ENCODE results near the gene LMO1.

Gene LMO1

DNA sequence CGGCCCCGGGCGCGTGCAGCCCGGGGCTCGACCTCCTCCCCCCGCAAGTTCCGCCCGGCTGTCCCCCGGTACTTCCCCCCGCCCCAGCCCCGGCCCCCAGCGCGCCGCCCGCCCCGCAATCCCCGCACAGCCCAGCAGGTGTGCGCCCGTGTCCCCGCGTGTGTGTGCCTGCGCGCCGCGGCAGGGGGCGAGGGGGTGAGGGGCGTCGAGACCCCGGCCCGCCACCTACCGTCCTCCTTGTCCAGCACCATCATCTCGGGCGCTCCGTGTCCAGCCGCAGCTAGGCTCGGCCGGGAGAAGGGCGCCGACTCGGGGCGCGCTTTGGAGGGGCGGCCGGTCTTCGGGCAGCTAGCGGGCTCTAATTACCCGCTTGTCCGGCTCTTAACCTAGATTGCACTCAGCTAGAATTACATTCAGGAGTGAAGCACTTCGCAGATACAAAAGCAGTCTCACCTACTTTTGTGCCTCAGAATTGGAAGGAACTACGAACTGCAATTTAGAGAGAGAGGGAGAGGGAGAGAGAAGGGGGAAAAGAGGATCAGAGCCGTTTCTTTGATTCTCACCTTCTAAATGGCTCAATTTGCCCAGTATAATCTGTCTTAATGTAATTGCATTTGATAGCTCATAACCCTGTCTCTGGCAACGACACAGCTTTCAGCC, 439 bp downstream of the LMO1 start:
- DNase-seq: no peak

DNA sequence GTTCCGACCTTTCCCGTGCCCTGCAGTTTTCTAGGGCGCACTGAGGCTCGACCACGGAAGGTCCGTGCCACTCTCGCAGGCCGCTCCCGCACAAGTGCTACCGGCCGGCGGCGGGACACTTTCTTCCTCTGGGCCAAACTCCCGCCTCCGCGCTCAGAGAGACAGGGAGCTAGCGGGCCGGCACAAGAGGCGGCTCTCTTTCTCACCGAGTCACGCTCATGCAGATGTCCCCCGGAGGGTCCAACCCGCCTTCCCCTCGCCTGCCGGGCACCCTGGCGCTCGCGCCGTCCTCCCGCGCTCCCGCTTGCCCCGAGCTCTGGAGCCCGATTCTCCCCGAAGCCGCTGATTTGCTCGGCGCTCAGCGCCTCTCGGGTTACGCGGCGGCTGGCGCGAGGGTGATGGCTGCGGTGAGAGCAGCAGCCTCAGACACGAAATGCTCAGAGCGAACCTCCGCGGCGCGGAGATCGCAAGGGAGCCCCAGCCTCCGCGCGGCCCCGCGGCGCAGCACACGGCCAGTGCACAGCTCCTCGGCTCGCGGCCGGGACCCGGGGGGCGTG, 1.0 kb downstream of the LMO1 start:
- no peak for DNase-seq

DNA sequence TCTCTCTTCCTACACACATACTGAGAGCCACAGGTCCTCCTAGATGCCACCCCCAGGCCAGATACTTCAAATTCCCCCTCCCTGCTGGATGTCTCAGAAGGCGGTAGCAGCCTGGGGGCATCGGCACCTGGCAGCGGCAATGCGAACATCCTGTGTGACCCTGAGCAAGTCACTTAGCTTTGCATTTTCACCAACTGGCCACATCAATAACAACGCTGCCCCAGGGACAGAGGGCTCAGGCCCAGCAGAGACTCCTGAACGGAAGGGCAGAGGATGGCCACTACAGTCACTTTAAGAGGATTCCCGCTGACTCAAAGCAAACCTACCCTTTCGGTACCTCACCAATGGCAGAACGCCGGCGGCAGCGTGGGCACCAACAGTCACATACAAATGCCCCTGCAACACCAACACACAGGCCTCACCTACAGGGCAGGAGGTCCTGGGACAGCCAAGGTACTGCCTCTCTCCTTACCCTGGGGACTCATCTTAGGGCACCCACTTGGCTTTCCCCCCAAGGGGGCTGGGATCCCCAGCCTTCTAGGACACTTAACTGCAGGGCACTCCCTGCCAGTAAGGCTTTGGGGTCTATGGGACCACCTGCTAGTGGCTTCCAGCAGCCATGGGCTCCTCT, 1.6 kb downstream of the LMO1 start:
- DNase-seq: no peak

DNA sequence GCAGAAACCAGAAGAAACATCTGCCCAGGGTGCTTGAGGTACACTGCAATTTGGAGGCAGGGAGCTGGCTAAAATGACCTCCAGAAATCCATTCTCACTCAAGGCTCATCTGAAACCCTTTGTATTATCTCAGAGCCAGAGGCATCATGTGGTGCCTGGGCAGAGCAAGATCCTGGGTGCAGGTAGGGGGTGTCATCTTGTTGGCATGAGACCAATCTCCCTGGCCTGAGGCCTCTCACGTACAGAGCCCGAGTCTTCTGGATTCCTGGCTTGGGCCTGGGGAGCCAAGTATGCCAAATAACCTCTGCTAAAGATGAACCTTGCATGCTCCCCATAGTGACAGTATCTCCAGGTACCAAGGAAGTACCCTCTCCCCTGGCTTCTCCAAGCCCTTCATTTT, 2.4 kb downstream of the LMO1 start:
- DNase-seq: no peak

GRCh38 chr11:8260202-8260966, 3.3 kb downstream of the LMO1 start:
- no peak for DNase-seq

DNA sequence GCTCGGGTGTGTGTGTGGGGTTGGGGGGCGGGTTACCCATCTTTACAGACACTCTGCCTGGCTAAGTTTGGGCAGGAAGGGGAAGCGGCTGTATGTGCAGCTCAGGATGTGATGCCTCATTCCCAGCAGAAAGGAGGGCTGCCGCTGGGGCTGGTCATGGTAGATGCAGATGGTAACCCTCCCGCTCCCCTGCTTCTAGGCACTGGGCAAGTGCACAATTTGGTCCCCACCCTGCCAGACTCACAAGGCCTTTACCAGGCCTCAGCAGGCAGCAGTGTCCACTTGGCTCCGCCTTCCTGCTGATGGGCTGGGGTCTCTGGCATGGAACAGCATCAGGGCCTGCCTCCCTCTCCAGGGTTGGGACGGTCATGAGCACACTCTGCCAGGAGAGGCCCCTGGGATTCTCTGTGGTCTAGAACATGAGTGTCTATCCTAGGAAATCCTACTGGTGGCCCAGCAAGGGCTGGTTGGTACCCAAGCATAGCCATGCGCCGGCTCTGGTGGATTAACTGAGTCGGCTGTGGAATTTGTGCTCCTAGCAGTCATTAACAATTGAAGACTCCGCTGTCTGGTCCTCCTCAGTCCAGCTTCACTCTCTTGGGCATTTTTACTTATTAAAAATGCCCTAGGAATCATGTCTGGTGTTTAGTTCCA, 4.2 kb downstream of the LMO1 start:
- DNase-seq: no peak

GRCh38 chr11:8258784-8259183, 4.9 kb downstream of the LMO1 start:
- no peak for DNase-seq

GRCh38 chr11:8258289-8258688, 5.4 kb downstream of the LMO1 start:
- no peak for DNase-seq

DNA sequence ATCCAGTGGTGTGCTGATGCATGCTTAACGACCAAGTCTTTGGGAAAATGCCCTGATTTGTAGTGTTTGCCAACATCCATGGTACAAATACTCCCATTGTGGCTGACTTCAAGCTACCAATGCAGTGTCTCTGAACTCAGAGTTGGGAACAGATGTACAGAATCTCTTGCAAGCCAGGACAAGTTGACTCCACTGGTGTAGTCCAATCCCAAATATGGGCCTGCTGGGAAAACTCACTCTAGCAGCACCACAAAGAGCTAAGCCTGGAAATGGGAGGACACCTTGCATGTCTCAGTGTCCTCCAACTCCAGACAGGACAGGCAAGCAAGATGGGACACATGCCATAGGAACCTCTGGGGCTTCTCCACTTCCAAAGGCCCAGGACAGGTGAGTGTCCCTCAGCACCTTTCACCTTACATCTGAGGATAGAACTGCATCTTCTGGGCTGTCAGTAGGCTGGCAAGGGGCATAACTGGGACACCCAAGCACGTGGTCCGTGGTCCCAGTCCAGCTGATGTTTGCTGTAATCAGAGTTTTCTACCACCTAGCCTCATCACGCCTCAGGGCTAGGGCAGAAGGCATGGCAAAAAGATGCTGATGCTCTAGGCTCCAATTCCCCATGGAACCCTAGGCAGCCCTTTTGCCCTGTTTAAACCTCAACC, 6.5 kb downstream of the LMO1 start:
- no peak for DNase-seq

GRCh38 chr11:8256271-8257002, 7.2 kb downstream of the LMO1 start:
- no peak for DNase-seq

GRCh38 chr11:8253566-8253965, 10.1 kb downstream of the LMO1 start:
- no peak for DNase-seq

GRCh38 chr11:8252946-8253345, 10.7 kb downstream of the LMO1 start:
- DNase-seq: no peak

GRCh38 chr11:8252388-8252787, 11.3 kb downstream of the LMO1 start:
- no peak for DNase-seq

DNA sequence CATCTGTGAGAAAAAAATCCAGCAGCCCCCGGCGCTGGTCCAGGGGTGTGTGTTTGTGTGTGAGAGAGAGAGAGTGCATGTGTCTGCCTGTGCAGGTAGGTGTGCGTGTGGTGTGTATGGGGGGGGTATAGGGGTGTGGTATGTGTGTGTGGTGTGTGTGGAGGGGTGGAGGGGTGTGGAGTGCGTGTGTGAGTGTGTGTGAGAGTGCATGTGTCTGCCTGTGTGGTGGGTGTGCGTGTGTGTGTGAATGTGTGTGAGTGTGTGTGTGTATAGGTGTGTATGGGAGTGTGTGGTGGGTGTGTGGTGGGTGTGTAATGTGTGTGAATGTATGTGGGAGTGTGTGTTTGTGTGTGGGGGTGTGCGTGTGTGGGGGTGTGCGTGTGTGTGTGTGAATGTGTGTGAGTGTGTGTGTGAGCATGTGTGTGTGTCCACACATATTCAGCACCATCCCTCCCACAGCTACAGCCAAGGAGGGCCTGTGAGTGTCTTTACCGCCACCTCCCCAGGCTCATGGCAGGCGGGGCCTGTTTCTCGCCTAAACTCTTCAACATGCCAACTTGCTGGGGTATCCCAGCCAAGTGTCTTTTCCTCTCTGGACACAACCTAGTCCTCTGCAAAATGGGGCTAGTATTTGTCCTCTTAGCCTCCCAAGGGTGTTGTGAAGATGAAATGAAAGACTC, 11.9 kb downstream of the LMO1 start:
- DNase-seq: no peak

GRCh38 chr11:8250981-8251615, 12.6 kb downstream of the LMO1 start:
- no peak for DNase-seq

GRCh38 chr11:8250434-8250833, 13.2 kb downstream of the LMO1 start:
- DNase-seq: no peak

GRCh38 chr11:8249482-8249881, 14.2 kb downstream of the LMO1 start:
- DNase-seq: no peak

GRCh38 chr11:8248786-8249185, 14.9 kb downstream of the LMO1 start:
- DNase-seq: no peak

DNA sequence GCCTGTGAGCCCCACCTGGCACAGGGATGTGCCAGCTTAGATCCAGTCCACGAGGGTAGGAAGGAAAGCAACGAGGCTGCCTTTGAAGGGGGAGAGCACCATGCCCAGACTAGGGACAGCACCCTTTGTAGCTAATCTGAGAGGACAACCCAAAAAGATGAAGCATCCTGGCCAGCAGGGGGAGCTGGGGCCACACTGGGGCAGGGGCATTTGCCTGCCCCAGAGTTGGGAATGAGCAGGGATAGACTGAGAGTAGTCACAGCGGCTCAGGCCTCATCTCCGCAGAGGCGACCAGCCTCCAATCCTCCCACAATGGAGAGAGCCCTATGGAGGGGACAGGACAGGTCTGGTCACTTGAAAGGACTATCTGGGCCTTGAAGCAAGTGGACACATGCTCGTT, 16.4 kb downstream of the LMO1 start:
- no peak for DNase-seq

DNA sequence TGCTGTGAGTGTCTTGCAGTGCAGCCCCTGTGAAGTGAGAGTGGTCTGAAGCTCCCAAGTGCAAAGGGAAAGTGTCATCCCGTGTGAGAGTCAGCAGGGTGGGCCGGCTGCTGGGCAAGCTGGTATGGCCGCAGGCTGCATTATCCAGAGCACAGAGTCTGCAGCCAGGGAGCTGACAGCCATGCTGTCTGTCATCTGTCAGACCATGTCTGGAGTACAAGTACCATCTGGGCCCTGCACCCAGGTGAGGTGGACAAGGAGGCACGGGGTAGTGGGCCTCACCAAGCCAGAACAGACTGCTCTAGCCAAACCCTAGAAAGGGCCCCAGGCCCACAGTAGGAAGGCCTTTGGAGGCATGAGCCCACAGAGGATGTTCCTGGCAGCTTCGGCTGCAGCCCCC, 20.2 kb downstream of the LMO1 start:
- DNase-seq: no peak

Data from NCI-H774 (cell line).